GM06990 (cell line): ENCODE data around the gene APBB2.

Experiments
- DNase-seq: peaks from one replicate; pipeline ENCODE4 v3.0.0-alpha.2; 2011; ENCODE audit not compliant: insufficient read length; ENCODE audit errors: extremely low read depth
- H3K27me3 ChIP-seq: replicated peaks from 2 replicates; pipeline ENCODE4 v1.6.0; 2011; ENCODE audit warnings: low read length; ENCODE audit not compliant: control insufficient read depth, insufficient read depth
- H3K36me3 ChIP-seq: 2 replicates; pipeline ENCODE4 v1.5.1; 2011; ENCODE audit warnings: low read length; ENCODE audit not compliant: control insufficient read depth, insufficient read depth
- H3K4me3 ChIP-seq: replicated peaks from 2 replicates; pipeline ENCODE4 v1.5.1; 2011; ENCODE audit warnings: low read depth, mild to moderate bottlenecking, control low read depth, low read length
- CTCF ChIP-seq: IDR thresholded peaks from 2 replicates; pipeline ENCODE4 v1.5.1; 2011; ENCODE audit warnings: low read length, control low read depth, mild to moderate bottlenecking, inconsistent platforms; ENCODE audit not compliant: insufficient read depth, poor library complexity, severe bottlenecking

The APBB2 gene

GRCh38 chr4:41145571-41146078 is 68.7 kb downstream of the APBB2 start:
- peak; percentile 55 for DNase-seq
- Histone ChIP-seq H3K4me3 (no peak overlapping the region), H3K36me3 (no peaks in the 10 kb centered on the region), H3K27me3 (no peaks in the 10 kb centered on the region)
- TF ChIP-seq CTCF = no peak

GRCh38 chr4:41144812-41145211 is 69.5 kb downstream of the APBB2 start:
- DNase-seq = no peak
- Histone ChIP-seq H3K4me3 (no peak overlapping the region), H3K36me3 (no peaks in the 10 kb centered on the region), H3K27me3 (no peaks in the 10 kb centered on the region)
- no peak for TF ChIP-seq CTCF

GRCh38 chr4:41144040-41144379 is 70.3 kb downstream of the APBB2 start:
- TF ChIP-seq CTCF = no peak
- no peak for DNase-seq
- Histone ChIP-seq H3K36me3 (no peaks in the 10 kb centered on the region), H3K4me3 (no peak overlapping the region), H3K27me3 (no peaks in the 10 kb centered on the region)

- Histone ChIP-seq H3K4me3 (no peak overlapping the region), H3K36me3 (no peaks in the 10 kb centered on the region), H3K27me3 (no peaks in the 10 kb centered on the region)
- DNase-seq = no peak
- TF ChIP-seq CTCF = no peak
Observed at GRCh38 chr4:41143311-41144039, 70.9 kb downstream of the APBB2 start.

- Histone ChIP-seq H3K4me3 (no peak overlapping the region), H3K36me3 (no peaks in the 10 kb centered on the region), H3K27me3 (no peaks in the 10 kb centered on the region)
- no peak for DNase-seq
- TF ChIP-seq CTCF = no peak
Observed at GRCh38 chr4:41142376-41143310, 71.7 kb downstream of the APBB2 start.
